AG09309 (cell line): Measurements from ENCODE around the gene ANO6.

Source experiments
- DNase-seq: peaks from one replicate; pipeline ENCODE4 v3.0.0-alpha.2; 2010; ENCODE audit warnings: low read depth
- H3K4me3 ChIP-seq: 2 replicates; pipeline ENCODE4 v1.5.1; 2011; ENCODE audit warnings: mild to moderate bottlenecking, low read depth, low read length, moderate library complexity; ENCODE audit not compliant: control insufficient read depth
- CTCF ChIP-seq: IDR thresholded peaks from 2 replicates; pipeline ENCODE4 v1.5.1; 2011; ENCODE audit warnings: mild to moderate bottlenecking, low read depth, low read length, inconsistent platforms; ENCODE audit not compliant: insufficient read depth, control insufficient read depth; ENCODE audit errors: missing control alignments

Gene ANO6

GRCh38 chr12:45353944-45354343 lies 138.0 kb downstream of the ANO6 start:
- H3K4me3 ChIP-seq = no peak overlapping the region
- DNase-seq = no peak
- no peak for TF ChIP-seq CTCF

DNA sequence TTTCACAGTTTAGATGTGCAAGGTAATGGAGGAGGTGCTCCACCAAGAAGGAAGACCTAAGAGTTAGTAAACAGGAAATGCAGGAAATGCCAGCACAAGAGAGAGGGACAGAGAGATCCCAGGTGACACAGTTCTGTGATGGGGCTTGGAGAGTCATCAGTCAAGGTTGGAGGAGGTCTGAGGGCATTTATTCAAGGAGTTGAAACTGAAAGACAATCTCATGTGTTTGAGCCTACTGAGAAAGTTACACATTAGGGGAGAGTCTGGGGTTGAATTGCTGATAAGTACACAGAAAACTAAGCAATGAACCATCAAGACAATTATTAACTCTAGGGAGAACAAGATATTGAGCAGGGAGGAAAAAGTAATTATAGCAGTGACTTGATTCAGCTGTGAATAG lies 138.5 kb downstream of the ANO6 start:
- H3K4me3 ChIP-seq = no peak overlapping the region
- no peak for DNase-seq
- no peak for TF ChIP-seq CTCF

DNA sequence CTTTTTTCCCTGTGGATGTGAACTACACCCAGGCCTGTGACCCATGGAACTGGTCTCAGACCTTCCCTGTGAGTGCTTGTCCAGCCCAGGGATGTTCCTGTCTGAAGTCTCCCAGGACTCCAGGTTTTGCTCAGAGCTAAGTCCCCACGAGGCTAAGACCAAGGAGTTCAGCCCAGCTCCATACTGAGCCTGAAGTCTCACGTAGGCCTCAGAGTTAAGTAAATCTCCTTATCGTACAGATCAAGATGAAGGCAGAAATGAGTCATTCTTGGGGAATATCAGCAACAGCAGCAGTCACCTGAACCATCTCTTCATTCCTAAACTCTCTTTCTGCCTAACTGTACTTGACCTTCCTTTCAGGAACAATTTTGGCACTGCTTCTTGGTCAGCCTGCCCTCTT lies 139.8 kb downstream of the ANO6 start:
- no peak for DNase-seq

GRCh38 chr12:45356822-45357538 lies 141.1 kb downstream of the ANO6 start:
- no peak for TF ChIP-seq CTCF
- no peak for DNase-seq
- no peak overlapping the region for H3K4me3 ChIP-seq

More for the DNA sequence above, 139.8 kb downstream of the ANO6 start:
- no peak overlapping the region for H3K4me3 ChIP-seq
- no peak for TF ChIP-seq CTCF

- no peak for TF ChIP-seq CTCF
- no peak overlapping the region for H3K4me3 ChIP-seq
- no peak for DNase-seq
Measured at GRCh38 chr12:45357539-45358417, 141.9 kb downstream of the ANO6 start.

GRCh38 chr12:45362291-45362690 lies 146.4 kb downstream of the ANO6 start:
- no peak overlapping the region for H3K4me3 ChIP-seq
- DNase-seq = no peak
- TF ChIP-seq CTCF = no peak
